NOMO-1 (cell line): ENCODE results near the gene NOVA2.

Experiments used
- DNase-seq, 2 experiments: peaks; one replicate each; lab custom pipeline; 2025; ENCODE audit not compliant: unreplicated experiment in 2 of 2; lab: John Stamatoyannopoulos, UW

Gene NOVA2

GRCh38 chr19:45929247-45929646 is 44.4 kb downstream of the NOVA2 start:
- no peak for DNase-seq

- DNase-seq: peak; percentile 86 to 90
These were observed 46.0 kb downstream of the NOVA2 start for GRCh38 chr19:45927565-45928261.

- DNase-seq: no peak
These were observed 48.7 kb downstream of the NOVA2 start for GRCh38 chr19:45924891-45925447.

GRCh38 chr19:45922281-45922680 is 51.4 kb downstream of the NOVA2 start:
- no peak for DNase-seq

- DNase-seq: peak; percentile 6 to 39
These were observed 53.2 kb downstream of the NOVA2 start for GRCh38 chr19:45920458-45920857.

GRCh38 chr19:45919678-45920077 is 54.0 kb downstream of the NOVA2 start:
- no peak for DNase-seq

- DNase-seq: no peak
These were observed 54.9 kb downstream of the NOVA2 start for GRCh38 chr19:45918721-45919120.

GRCh38 chr19:45917421-45918091 is 56.1 kb downstream of the NOVA2 start:
- DNase-seq: no peak

- DNase-seq: no peak
These were observed 59.5 kb downstream of the NOVA2 start, which contains the start of gene NANOS2 for GRCh38 chr19:45913874-45914830. Gene NANOS2 (minus strand): TSS chr19:45914778. CDS start chr19:45914693, 85 bp downstream.

GRCh38 chr19:45911291-45911690 is 62.4 kb downstream of the NOVA2 start:
- DNase-seq: no peak

- no peak for DNase-seq
These were observed 64.7 kb downstream of the NOVA2 start for GRCh38 chr19:45908956-45909355.

GRCh38 chr19:45906221-45906620 is 67.4 kb downstream of the NOVA2 start:
- no peak for DNase-seq

GRCh38 chr19:45905011-45905410 is 68.7 kb downstream of the NOVA2 start:
- DNase-seq: no peak

- peak; percentile 96 to 98 for DNase-seq
These were observed 70.7 kb downstream of the NOVA2 start for GRCh38 chr19:45902651-45903625.

- DNase-seq: no peak
These were observed 71.6 kb downstream of the NOVA2 start, which contains the start of gene MYPOP for GRCh38 chr19:45901912-45902650. Gene MYPOP (minus strand): TSS chr19:45902613. CDS start chr19:45901773, 840 bp downstream.

GRCh38 chr19:45901432-45901911 is 72.2 kb downstream of the NOVA2 start:
- peak; percentile 49 to 62 for DNase-seq

- DNase-seq: no peak
These were observed 72.8 kb downstream of the NOVA2 start for GRCh38 chr19:45900738-45901431.

GRCh38 chr19:45899919-45900589 is 73.6 kb downstream of the NOVA2 start:
- no peak for DNase-seq
